HG03575 (cell line): ENCODE results near the gene PAFAH1B2.
"Not testable (repeated sequence)": the region's sequence is repeated elsewhere in the genome, so short reads cannot be mapped to it uniquely, and the experiment has no call there.

Experiments used
- ATAC-seq: cut with Tn5 transposase; IDR thresholded peaks from one replicate; pipeline ENCODE4 v1.9.1; 2021; ENCODE audit not compliant: unreplicated experiment, insufficient number of reproducible peaks, low FRiP score; ENCODE audit errors: extremely low read depth

Gene PAFAH1B2

GRCh38 chr11:117199053-117199915 is 55.2 kb downstream of the PAFAH1B2 start, which contains the start of gene TAGLN:
TAGLN (plus strand) TSS chr11:117199370; CDS start chr11:117203014, 3,644 bp downstream.
- ATAC-seq: no peak

GRCh38 chr11:117199916-117200812 is 56.1 kb downstream of the PAFAH1B2 start:
- no peak for ATAC-seq

GRCh38 chr11:117200813-117201657 is 56.9 kb downstream of the PAFAH1B2 start:
- no peak for ATAC-seq

- no peak for ATAC-seq
These were observed 57.7 kb downstream of the PAFAH1B2 start for GRCh38 chr11:117201658-117202305.

- ATAC-seq: no peak
These were observed 58.4 kb downstream of the PAFAH1B2 start for GRCh38 chr11:117202386-117203068.

- ATAC-seq: no peak
These were observed 59.0 kb downstream of the PAFAH1B2 start for GRCh38 chr11:117203069-117203407.

GRCh38 chr11:117204283-117205080 is 60.4 kb downstream of the PAFAH1B2 start:
- no peak for ATAC-seq

GRCh38 chr11:117205211-117205818 is 61.2 kb downstream of the PAFAH1B2 start:
- ATAC-seq: no peak

- ATAC-seq: not testable (repeated sequence)
These were observed 62.0 kb downstream of the PAFAH1B2 start for GRCh38 chr11:117206111-117206510.

GRCh38 chr11:117206859-117207258 is 62.8 kb downstream of the PAFAH1B2 start:
- not testable (repeated sequence) for ATAC-seq

- ATAC-seq: not testable (repeated sequence)
These were observed 63.4 kb downstream of the PAFAH1B2 start for GRCh38 chr11:117207481-117207880.

GRCh38 chr11:117208710-117209109 is 64.6 kb downstream of the PAFAH1B2 start:
- ATAC-seq: not testable (repeated sequence)

- not testable (repeated sequence) for ATAC-seq
These were observed 65.5 kb downstream of the PAFAH1B2 start for GRCh38 chr11:117209351-117210125.

GRCh38 chr11:117210620-117211019 is 66.5 kb downstream of the PAFAH1B2 start:
- no peak for ATAC-seq

GRCh38 chr11:117212697-117213355 is 68.7 kb downstream of the PAFAH1B2 start:
- ATAC-seq: no peak
